ACC112 (cell line): ENCODE data around the gene PTRH1.
"Not testable (repeated sequence)": the region's sequence is repeated elsewhere in the genome, so short reads cannot be mapped to it uniquely, and the experiment has no call there.

Experiments
- H2AFZ ChIP-seq: fragments of 200-600 bp; sonication (generic); one replicate; pipeline ENCODE4 v1.6.0; 2017; ENCODE audit warnings: antibody characterized with exemption, low read length; ENCODE audit not compliant: unreplicated experiment
- H3K27ac ChIP-seq: fragments of 200-600 bp; sonication (generic); 2 replicates; pipeline ENCODE4 v1.5.1; 2014; ENCODE audit warnings: low read depth, mild to moderate bottlenecking, antibody characterized with exemption, low read length, moderate library complexity
- H3K27me3 ChIP-seq: fragments of 200-600 bp; sonication (generic); 2 replicates; pipeline ENCODE4 v1.6.1; 2014; ENCODE audit warnings: mild to moderate bottlenecking, antibody characterized with exemption, low read length, moderate library complexity, mixed read lengths; ENCODE audit not compliant: insufficient read depth
- H3K36me3 ChIP-seq: fragments of 200-600 bp; sonication (generic); 2 replicates; pipeline ENCODE4 v1.6.1; 2016; ENCODE audit warnings: mild to moderate bottlenecking, antibody characterized with exemption, low read length, moderate library complexity, mixed read lengths; ENCODE audit not compliant: insufficient read depth
- H3K4me1 ChIP-seq: fragments of 200-600 bp; sonication (generic); one replicate; pipeline ENCODE4 v1.6.1; 2016; ENCODE audit warnings: low read length, mixed read lengths; ENCODE audit not compliant: insufficient read depth, unreplicated experiment, control insufficient read depth
- H3K4me3 ChIP-seq: fragments of 200-600 bp; sonication (generic); 2 replicates; pipeline ENCODE4 v1.5.1; 2014; ENCODE audit warnings: mild to moderate bottlenecking, low read depth, low read length
- H3K79me2 ChIP-seq: fragments of 200-600 bp; sonication (generic); one replicate; pipeline ENCODE4 v1.6.0; 2016; ENCODE audit warnings: low read length; ENCODE audit not compliant: control insufficient read depth, unreplicated experiment, insufficient read depth

PTRH1 gene

GRCh38 chr9:127715470-127716337, at the start of gene PTRH1, which contains the start of gene TTC16:
PTRH1 (minus strand) TSS chr9:127715663; CDS start chr9:127715639, 24 bp downstream.
TTC16 (plus strand) TSS chr9:127716079; CDS start chr9:127716146, 67 bp downstream.
- no peaks in the 10 kb centered on the region for H3K27me3 ChIP-seq
- no peaks in the 10 kb centered on the region for H3K36me3 ChIP-seq
- H2AFZ ChIP-seq = peak within 1 kb of the TSS; percentile 84
- H3K4me1 ChIP-seq = peaks cover 8% of the 10 kb centered on the region
- H3K79me2 ChIP-seq = peaks cover 4% of the 10 kb centered on the region
- peak within 1 kb of the TSS; percentile 39; the same call in 1 of the 2 replicates for H3K27ac ChIP-seq
- peak within 1 kb of the TSS; percentile 91 for H3K4me3 ChIP-seq

DNA sequence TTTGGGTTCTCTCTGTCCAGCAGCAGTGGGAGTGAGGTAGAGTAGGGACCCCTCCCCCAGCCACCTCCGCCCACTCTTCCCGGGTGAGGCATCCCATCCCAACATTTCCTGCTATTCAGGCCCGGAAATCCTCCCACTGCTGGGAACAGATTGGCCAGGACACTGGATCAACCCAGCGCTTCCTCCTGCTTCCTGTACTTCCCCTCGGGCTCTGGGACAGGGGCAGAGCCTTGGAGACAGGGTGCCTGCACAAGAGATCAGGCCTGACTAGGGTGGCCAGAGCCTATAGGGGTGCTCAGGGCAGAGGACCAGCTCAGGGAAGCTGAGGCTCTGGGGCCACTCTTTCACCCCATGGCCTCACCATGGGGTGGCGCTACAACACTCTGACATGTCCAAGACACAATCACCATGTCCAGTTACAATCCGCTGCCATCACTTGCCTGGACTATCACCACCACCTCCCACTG, 48.5 kb upstream of the PTRH1 start:
- no peak overlapping the region for H3K4me3 ChIP-seq
- H3K36me3 ChIP-seq = no peaks in the 10 kb centered on the region
- no peaks in the 10 kb centered on the region for H3K79me2 ChIP-seq
- H3K27me3 ChIP-seq = no peaks in the 10 kb centered on the region
- H3K27ac ChIP-seq = no peak overlapping the region
- peaks cover 4% of the 10 kb centered on the region for H3K4me1 ChIP-seq
- no peak overlapping the region for H2AFZ ChIP-seq

DNA sequence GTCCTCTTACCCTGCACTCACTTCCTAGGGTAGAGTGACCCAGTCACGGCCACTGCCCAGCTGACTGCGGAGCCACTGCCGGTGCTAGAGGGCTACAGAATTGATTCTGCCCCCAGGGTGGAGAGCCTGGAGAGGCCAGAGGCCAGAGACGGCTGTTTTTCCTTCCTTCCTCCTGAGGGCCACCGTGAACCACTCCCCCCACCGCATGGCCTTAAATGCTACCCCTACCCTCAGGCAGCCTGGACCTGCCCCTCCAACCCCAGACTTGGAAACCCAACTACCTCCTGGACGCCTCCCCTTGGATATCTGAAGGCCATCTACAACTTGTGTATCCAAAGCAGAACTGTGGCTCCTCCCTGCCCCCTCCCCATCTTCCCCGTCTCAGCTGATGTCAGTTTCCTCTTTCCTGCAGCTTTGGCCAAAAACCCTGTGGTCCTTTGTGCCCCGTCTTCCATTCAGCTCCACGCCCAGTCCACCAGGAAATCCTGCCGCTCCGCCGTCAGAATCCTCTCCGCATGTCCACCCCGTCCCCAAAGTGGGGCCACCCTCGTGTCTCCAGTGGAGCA, 46.7 kb upstream of the PTRH1 start:
- no peak overlapping the region for H3K27ac ChIP-seq
- H3K36me3 ChIP-seq = no peaks in the 10 kb centered on the region
- H2AFZ ChIP-seq = no peak overlapping the region
- H3K4me3 ChIP-seq = no peak overlapping the region
- H3K27me3 ChIP-seq = no peaks in the 10 kb centered on the region
- peaks cover 4% of the 10 kb centered on the region for H3K4me1 ChIP-seq
- H3K79me2 ChIP-seq = no peaks in the 10 kb centered on the region

DNA sequence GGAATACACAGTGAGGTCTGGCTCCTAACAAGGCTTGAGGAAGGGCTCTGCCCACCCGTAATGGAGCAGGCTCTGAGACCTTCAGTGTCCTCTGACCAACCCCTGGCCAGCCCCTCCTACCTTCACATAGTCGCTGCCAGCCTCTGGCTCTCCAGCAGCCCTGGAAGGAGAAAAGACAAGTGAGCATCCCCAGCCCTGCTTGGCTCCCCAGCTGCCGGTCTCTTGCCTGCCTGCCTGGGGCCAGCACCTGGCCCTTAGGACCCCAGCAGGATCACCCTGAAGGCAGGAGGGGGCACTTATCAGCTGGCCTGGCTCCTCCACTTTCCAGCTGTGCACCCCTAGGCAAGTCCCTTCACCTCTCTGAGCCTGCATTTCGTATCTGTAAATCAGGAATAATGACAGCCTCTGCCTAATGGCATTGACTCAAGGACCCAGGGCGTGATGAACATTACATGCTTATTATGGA, 46.1 kb upstream of the PTRH1 start:
- H3K36me3 ChIP-seq = no peaks in the 10 kb centered on the region
- H3K4me3 ChIP-seq = no peak overlapping the region
- no peaks in the 10 kb centered on the region for H3K79me2 ChIP-seq
- H3K27ac ChIP-seq = no peak overlapping the region
- no peak overlapping the region for H2AFZ ChIP-seq
- peaks cover 4% of the 10 kb centered on the region for H3K4me1 ChIP-seq
- H3K27me3 ChIP-seq = no peaks in the 10 kb centered on the region

GRCh38 chr9:127761061-127761460, 45.6 kb upstream of the PTRH1 start:
- 0 out of 2 replicates have a peak, but pooled peaks cover 2% of the 10 kb centered on the region for H3K27me3 ChIP-seq
- no peaks in the 10 kb centered on the region for H3K36me3 ChIP-seq
- H3K4me3 ChIP-seq = no peak overlapping the region
- no peak overlapping the region for H2AFZ ChIP-seq
- H3K79me2 ChIP-seq = no peaks in the 10 kb centered on the region
- peaks cover 4% of the 10 kb centered on the region for H3K4me1 ChIP-seq
- no peak overlapping the region for H3K27ac ChIP-seq

DNA sequence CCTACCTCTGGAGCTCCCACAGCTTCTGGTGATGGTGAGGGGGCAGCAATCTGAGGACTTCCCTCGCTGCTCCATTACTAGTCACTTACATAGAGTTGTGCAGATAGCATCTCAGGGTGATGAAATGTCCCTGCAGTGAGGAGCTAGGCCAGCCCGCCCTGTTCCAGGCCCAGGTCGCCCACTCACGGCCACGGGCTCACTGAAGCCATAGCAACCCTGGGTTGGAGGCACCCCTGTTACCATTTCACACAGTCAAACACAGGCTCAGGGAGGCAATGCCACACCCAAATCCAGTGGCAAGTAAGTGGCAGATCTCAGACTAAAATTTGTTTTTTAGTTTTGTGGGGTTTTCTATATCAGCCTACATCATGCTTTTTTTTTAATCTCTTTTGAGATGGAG, 43.4 kb upstream of the PTRH1 start:
- peaks cover 2% of the 10 kb centered on the region for H3K4me1 ChIP-seq
- peaks cover 23% of the 10 kb centered on the region for H3K27me3 ChIP-seq
- no peaks in the 10 kb centered on the region for H3K36me3 ChIP-seq
- no peak overlapping the region for H3K27ac ChIP-seq
- no peak overlapping the region for H2AFZ ChIP-seq
- no peaks in the 10 kb centered on the region for H3K79me2 ChIP-seq
- no peak overlapping the region for H3K4me3 ChIP-seq

GRCh38 chr9:127756776-127757175, 41.3 kb upstream of the PTRH1 start:
- H3K79me2 ChIP-seq, H3K36me3 ChIP-seq, H3K4me1 ChIP-seq, H2AFZ ChIP-seq, H3K4me3 ChIP-seq, H3K27ac ChIP-seq: not testable (repeated sequence)
- peaks cover 43% of the 10 kb centered on the region for H3K27me3 ChIP-seq

GRCh38 chr9:127756233-127756632, 40.8 kb upstream of the PTRH1 start:
- Histone ChIP-seq H3K36me3 (no peaks in the 10 kb centered on the region), H3K27me3 (peaks cover 47% of the 10 kb centered on the region), H2AFZ (no peak overlapping the region), H3K4me1 (no peaks in the 10 kb centered on the region), H3K4me3 (no peak overlapping the region), H3K79me2 (no peaks in the 10 kb centered on the region), H3K27ac (no peak overlapping the region)

DNA sequence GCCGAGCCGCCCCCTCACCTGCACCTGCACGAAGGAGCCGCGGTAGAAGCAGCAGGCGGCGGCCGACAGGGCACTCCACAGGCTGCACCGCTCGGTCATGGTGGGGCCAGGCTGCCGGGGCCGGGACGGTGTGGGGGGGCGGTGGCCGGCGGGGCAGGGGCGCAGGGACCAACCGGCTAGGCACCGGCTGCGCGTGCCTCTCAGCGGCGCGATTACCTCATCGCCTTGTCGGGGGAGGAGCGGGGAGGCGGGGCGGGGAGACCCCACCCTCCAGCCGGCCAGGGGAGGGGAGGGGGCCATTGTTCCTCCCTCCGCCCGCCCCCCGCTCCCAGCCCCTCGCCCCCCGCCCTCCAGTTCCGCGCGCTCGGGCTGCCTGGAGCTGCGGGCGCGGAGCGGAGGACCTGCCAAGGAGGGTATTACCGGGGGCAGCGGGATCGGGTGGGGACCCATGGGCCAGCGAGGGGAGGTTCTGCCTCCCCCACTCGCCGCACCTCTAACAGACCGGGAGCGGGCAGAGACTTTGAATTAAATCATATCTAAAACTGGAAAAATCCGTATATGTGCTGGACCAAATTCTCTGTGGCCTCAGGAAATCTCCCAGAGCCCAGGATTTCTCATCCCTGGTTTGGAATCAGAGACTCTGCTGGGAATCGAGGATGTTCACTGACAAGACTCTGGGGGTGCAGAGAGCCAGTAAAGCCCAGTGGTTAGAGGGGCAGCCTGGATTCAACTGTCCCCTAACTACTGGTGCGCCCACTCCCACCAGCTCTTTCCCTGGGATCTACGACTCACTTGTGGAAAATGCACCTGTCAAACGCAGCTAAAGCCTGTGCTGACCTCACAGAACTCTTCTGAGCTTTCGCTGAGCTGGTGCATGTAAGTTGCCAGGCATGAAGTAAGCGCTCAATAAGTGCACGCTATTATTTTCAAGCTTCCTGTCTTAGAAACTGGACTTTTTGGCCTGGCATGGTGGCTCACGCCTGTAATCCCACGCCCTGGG, 39.9 kb upstream of the PTRH1 start:
- no peaks in the 10 kb centered on the region for H3K4me1 ChIP-seq
- H3K36me3 ChIP-seq = no peaks in the 10 kb centered on the region
- no peak overlapping the region for H3K27ac ChIP-seq
- peaks cover 49% of the 10 kb centered on the region for H3K27me3 ChIP-seq
- H3K79me2 ChIP-seq = no peaks in the 10 kb centered on the region
- H3K4me3 ChIP-seq = no peak overlapping the region
- no peak overlapping the region for H2AFZ ChIP-seq
